ENCODE measurements around the gene DNM2. TPM values are rescaled to one million over a fixed set of nuclear protein-coding genes. Genes with fewer than 3 reads are reported as not detected.

DNM2 gene
- total RNA-seq, 6 donors from 2014 or later, result 238 to 744 (median 318) TPM

- no peaks in the 10 kb centered on the region for H3K27me3 ChIP-seq
- peaks cover 0 to 36% (median 2%) of the 10 kb centered on the region in 4 donors for H3K36me3 ChIP-seq
- TF ChIP-seq POLR2A (IDR thresholded peaks at IDR 0.05) (no peak), POLR2AphosphoS5 (IDR thresholded peaks at IDR 0.05) (no peak), CTCF (IDR thresholded peaks at IDR 0.05) (no peak), EP300 (IDR thresholded peaks at IDR 0.05) (no peak)
- no peaks in the 10 kb centered on the region for H3K9me3 ChIP-seq
- ATAC-seq (ENCODE audit: low FRiP score in 2 of 2), result peak in 1 of 2 donors; percentile 20
- H3K27ac ChIP-seq, result peak overlapping the region in 3 of 4 donors; percentile 34 to 98 (median 65)
- no peak for DNase-seq
- H3K4me1 ChIP-seq, result peaks cover 59 to 99% (median 82%) of the 10 kb centered on the region in 4 donors
- no peak overlapping the region for H3K4me3 ChIP-seq
- WGBS, 2 donors, result 78 to 89% methylated on average over 10 to 12 of the region's 12 CpGs
These were observed 6.7 kb downstream of the DNM2 start for GRCh38 chr19:10724573-10725071.

GRCh38 chr19:10725415-10725814, 7.5 kb downstream of the DNM2 start:
- H3K9me3 ChIP-seq, result no peaks in the 10 kb centered on the region
- peaks cover 59 to 99% (median 82%) of the 10 kb centered on the region in 4 donors for H3K4me1 ChIP-seq
- DNase-seq (no peak), ATAC-seq (ENCODE audit: low FRiP score in 2 of 2) (no peak)
- H3K27me3 ChIP-seq, result no peaks in the 10 kb centered on the region
- 79 to 86% methylated on average over 4 of the region's 4 CpGs for WGBS, 2 donors
- H3K36me3 ChIP-seq, result peaks cover 0 to 37% (median 2%) of the 10 kb centered on the region in 4 donors
- H3K27ac ChIP-seq, result peak overlapping the region in 3 of 4 donors; percentile 34 to 98 (median 65)
- TF ChIP-seq EP300 (IDR thresholded peaks at IDR 0.05) (no peak), CTCF (IDR thresholded peaks at IDR 0.05) (no peak), POLR2A (IDR thresholded peaks at IDR 0.05) (no peak), POLR2AphosphoS5 (IDR thresholded peaks at IDR 0.05) (no peak)
- H3K4me3 ChIP-seq, result no peak overlapping the region

- H3K4me3 ChIP-seq, result no peak overlapping the region
- no peaks in the 10 kb centered on the region for H3K27me3 ChIP-seq
- DNase-seq (peak in 1 of 2 donors; percentile 56), ATAC-seq (ENCODE audit: low FRiP score in 2 of 2) (no peak)
- H3K4me1 ChIP-seq, result peaks cover 57 to 99% (median 82%) of the 10 kb centered on the region in 4 donors
- peaks cover 0 to 28% (median 0%) of the 10 kb centered on the region in 4 donors for H3K36me3 ChIP-seq
- no peak for TF ChIP-seq POLR2AphosphoS5 (IDR thresholded peaks at IDR 0.05)
- WGBS, 2 donors, result 80 to 85% methylated on average over 10 of the region's 10 CpGs
- H3K9me3 ChIP-seq, result no peaks in the 10 kb centered on the region
- peak overlapping the region in 3 of 4 donors; percentile 20 to 98 (median 65) for H3K27ac ChIP-seq
These were observed 8.4 kb downstream of the DNM2 start for GRCh38 chr19:10726268-10726667.

- DNase-seq, result no peak
- TF ChIP-seq CTCF (IDR thresholded peaks at IDR 0.05), result no peak
- TF ChIP-seq POLR2AphosphoS5 (IDR thresholded peaks at IDR 0.05), result no peak
- no peak for TF ChIP-seq POLR2A (IDR thresholded peaks at IDR 0.05)
- no peak for TF ChIP-seq EP300 (IDR thresholded peaks at IDR 0.05)
- H3K27me3 ChIP-seq, result no peaks in the 10 kb centered on the region
- ATAC-seq (ENCODE audit: low FRiP score in 2 of 2), result no peak
- H3K27ac ChIP-seq, result peak overlapping the region; percentile 8 to 98 (median 42)
- H3K36me3 ChIP-seq, result peaks cover 0 to 23% (median 0%) of the 10 kb centered on the region in 4 donors
- WGBS, 2 donors, result 73 to 77% methylated on average over 14 of the region's 14 CpGs
- no peak overlapping the region for H3K4me3 ChIP-seq
- peaks cover 58 to 98% (median 76%) of the 10 kb centered on the region in 4 donors for H3K4me1 ChIP-seq
- no peaks in the 10 kb centered on the region for H3K9me3 ChIP-seq
These were observed 9.9 kb downstream of the DNM2 start for GRCh38 chr19:10727685-10728201.

- H3K4me3 ChIP-seq, result no peak overlapping the region
- peak overlapping the region in 2 of 4 donors; percentile 85 for H3K27ac ChIP-seq
- WGBS, 2 donors, result 54 to 82% methylated on average over 9 to 14 of the region's 14 CpGs
- H3K27me3 ChIP-seq, result no peaks in the 10 kb centered on the region
- TF ChIP-seq POLR2A (IDR thresholded peaks at IDR 0.05) (peak in 1 of 4 donors; percentile 48), CTCF (IDR thresholded peaks at IDR 0.05) (no peak), POLR2AphosphoS5 (IDR thresholded peaks at IDR 0.05) (no peak), EP300 (IDR thresholded peaks at IDR 0.05) (no peak)
- H3K9me3 ChIP-seq, result no peaks in the 10 kb centered on the region
- H3K4me1 ChIP-seq, result peaks cover 58 to 85% (median 67%) of the 10 kb centered on the region in 4 donors
- DNase-seq (no peak), ATAC-seq (ENCODE audit: low FRiP score in 2 of 2) (peak in 1 of 2 donors; percentile 34)
- H3K36me3 ChIP-seq, result peaks cover 0 to 10% (median 0%) of the 10 kb centered on the region in 4 donors
These were observed 11.5 kb downstream of the DNM2 start for GRCh38 chr19:10729411-10729810.
